NCI-H82 treated with DMSO at 0.1 percent for 48 hours (cell line): ENCODE results near the gene NOP14.
"Not testable (repeated sequence)": the region's sequence is repeated elsewhere in the genome, so short reads cannot be mapped to it uniquely, and the experiment has no call there.

Source experiments
- DNase-seq: peaks from one replicate; lab custom pipeline; 2025; ENCODE audit not compliant: unreplicated experiment; lab: John Stamatoyannopoulos, UW

The NOP14 gene

GRCh38 chr4:2918300-2918699 lies 44.9 kb downstream of the NOP14 start:
- DNase-seq, result not testable (repeated sequence)

- not testable (repeated sequence) for DNase-seq
Observed at GRCh38 chr4:2916696-2917095, 46.5 kb downstream of the NOP14 start.

GRCh38 chr4:2915789-2916188 lies 47.4 kb downstream of the NOP14 start:
- no peak for DNase-seq

- DNase-seq, result no peak
Observed at GRCh38 chr4:2914256-2915126, 48.7 kb downstream of the NOP14 start.

GRCh38 chr4:2913168-2913567 lies 50.0 kb downstream of the NOP14 start:
- no peak for DNase-seq

GRCh38 chr4:2911868-2912267 lies 51.3 kb downstream of the NOP14 start:
- DNase-seq, result no peak

GRCh38 chr4:2910409-2910808 lies 52.8 kb downstream of the NOP14 start:
- DNase-seq, result no peak

GRCh38 chr4:2909583-2909982 lies 53.6 kb downstream of the NOP14 start:
- no peak for DNase-seq

GRCh38 chr4:2908686-2909085 lies 54.5 kb downstream of the NOP14 start:
- DNase-seq, result no peak

GRCh38 chr4:2907706-2908293 lies 55.4 kb downstream of the NOP14 start:
- no peak for DNase-seq

- DNase-seq, result no peak
Observed at GRCh38 chr4:2907226-2907625, 56.0 kb downstream of the NOP14 start.

- no peak for DNase-seq
Observed at GRCh38 chr4:2906218-2906617, 57.0 kb downstream of the NOP14 start.

GRCh38 chr4:2905544-2905943 lies 57.7 kb downstream of the NOP14 start:
- no peak for DNase-seq

- DNase-seq, result no peak
Observed at GRCh38 chr4:2902126-2902525, 61.1 kb downstream of the NOP14 start.

GRCh38 chr4:2901186-2901585 lies 62.0 kb downstream of the NOP14 start:
- DNase-seq, result no peak

- no peak for DNase-seq
Observed at GRCh38 chr4:2900741-2901140, 62.5 kb downstream of the NOP14 start.

- DNase-seq, result no peak
Observed at GRCh38 chr4:2898001-2898400, 65.2 kb downstream of the NOP14 start.

- no peak for DNase-seq
Observed at GRCh38 chr4:2893772-2894171, 69.4 kb downstream of the NOP14 start.

- DNase-seq, result no peak
Observed at GRCh38 chr4:2891294-2891693, 71.9 kb downstream of the NOP14 start.

GRCh38 chr4:2888886-2889285 lies 74.3 kb downstream of the NOP14 start:
- no peak for DNase-seq
